GM19467 (cell line): ENCODE measurements around the gene ANKRD6.
"Not testable (repeated sequence)": the region's sequence is repeated elsewhere in the genome, so short reads cannot be mapped to it uniquely, and the experiment has no call there.

Experiments used
- ATAC-seq: cut with Tn5 transposase; IDR thresholded peaks from one replicate; pipeline ENCODE4 v1.9.1; 2021; ENCODE audit warnings: mild to moderate bottlenecking, moderate library complexity; ENCODE audit not compliant: unreplicated experiment

ANKRD6 gene

GRCh38 chr6:89641581-89641980, 208.6 kb downstream of the ANKRD6 start:
- not testable (repeated sequence) for ATAC-seq

- ATAC-seq: no peak
Measured at GRCh38 chr6:89642956-89643355, 210.0 kb downstream of the ANKRD6 start.

GRCh38 chr6:89643406-89643805, 210.5 kb downstream of the ANKRD6 start:
- ATAC-seq: no peak

GRCh38 chr6:89644864-89645263, 211.9 kb downstream of the ANKRD6 start:
- no peak for ATAC-seq

- ATAC-seq: no peak
Measured at GRCh38 chr6:89649682-89650081, 216.7 kb downstream of the ANKRD6 start.

- ATAC-seq: no peak
Measured at GRCh38 chr6:89650579-89650978, 217.6 kb downstream of the ANKRD6 start.

GRCh38 chr6:89655122-89655521, 222.2 kb downstream of the ANKRD6 start:
- ATAC-seq: no peak

- ATAC-seq: no peak
Measured at GRCh38 chr6:89657445-89658158, 224.7 kb downstream of the ANKRD6 start.

GRCh38 chr6:89660981-89661380, 228.0 kb downstream of the ANKRD6 start:
- no peak for ATAC-seq

- no peak for ATAC-seq
Measured at GRCh38 chr6:89661559-89661958, 228.6 kb downstream of the ANKRD6 start.

- ATAC-seq: no peak
Measured at GRCh38 chr6:89662659-89663223, 229.8 kb downstream of the ANKRD6 start.

- ATAC-seq: no peak
Measured at GRCh38 chr6:89667872-89668556, 235.1 kb downstream of the ANKRD6 start.

GRCh38 chr6:89669002-89669401, 236.1 kb downstream of the ANKRD6 start:
- no peak for ATAC-seq

GRCh38 chr6:89670935-89671565, 238.1 kb downstream of the ANKRD6 start:
- ATAC-seq: no peak

- no peak for ATAC-seq
Measured at GRCh38 chr6:89675949-89676748, 243.2 kb downstream of the ANKRD6 start.

GRCh38 chr6:89678531-89678930, 245.6 kb downstream of the ANKRD6 start:
- no peak for ATAC-seq

- no peak for ATAC-seq
Measured at GRCh38 chr6:89679215-89680120, 246.5 kb downstream of the ANKRD6 start.

GRCh38 chr6:89680150-89680549, 247.2 kb downstream of the ANKRD6 start:
- ATAC-seq: no peak

- no peak for ATAC-seq
Measured at GRCh38 chr6:89680551-89680950, 247.6 kb downstream of the ANKRD6 start.
